T47D (cell line): Measurements from ENCODE around the gene UAP1L1.

Experiments used
- DNase-seq, 2 experiments: peaks; one replicate each; pipeline versions ENCODE4 v3.0.0 to v3.0.0-alpha.2; 2011 to 2012; ENCODE audit warnings: low read depth in 1 of 2, low spot score in 1 of 2
- JUND ChIP-seq: IDR thresholded peaks from 2 replicates; pipeline ENCODE4 v1.6.1; 2012; ENCODE audit warnings: low read depth
- in situ Hi-C: cut with HindIII; loops from 2 replicates; pipeline ENCODE4 v1.10.0; 2016; ENCODE audit warnings: low sequenced_read_pairs, low pct_unique_long_range_greater_than_20kb

The UAP1L1 gene

DNA sequence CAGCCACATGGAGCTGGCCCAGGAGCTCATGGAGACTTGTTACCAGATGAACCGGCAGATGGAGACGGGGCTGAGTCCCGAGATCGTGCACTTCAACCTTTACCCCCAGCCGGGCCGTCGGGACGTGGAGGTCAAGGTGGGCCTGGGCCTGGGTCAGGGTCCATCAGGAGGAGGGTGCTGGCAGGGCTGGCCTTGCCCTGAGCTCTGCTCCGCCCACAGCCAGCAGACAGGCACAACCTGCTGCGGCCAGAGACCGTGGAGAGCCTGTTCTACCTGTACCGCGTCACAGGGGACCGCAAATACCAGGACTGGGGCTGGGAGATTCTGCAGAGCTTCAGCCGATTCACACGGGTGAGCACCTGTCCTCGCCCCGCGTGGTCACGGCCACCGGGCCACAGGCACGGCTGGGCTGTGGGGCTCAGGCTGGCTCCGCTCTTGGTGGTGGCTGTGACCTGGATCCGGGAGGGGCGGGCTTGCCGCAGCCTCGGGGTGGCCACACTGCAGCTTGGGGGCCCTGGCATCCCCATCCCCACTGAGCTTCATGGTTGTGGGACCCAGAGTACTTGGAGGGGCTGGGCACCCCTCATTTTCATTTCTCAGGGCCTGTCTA is 30.1 kb downstream of the UAP1L1 start:
- DNase-seq, result no peak
- in situ Hi-C loops, result no loop called here
- TF ChIP-seq JUND, result no peak

DNA sequence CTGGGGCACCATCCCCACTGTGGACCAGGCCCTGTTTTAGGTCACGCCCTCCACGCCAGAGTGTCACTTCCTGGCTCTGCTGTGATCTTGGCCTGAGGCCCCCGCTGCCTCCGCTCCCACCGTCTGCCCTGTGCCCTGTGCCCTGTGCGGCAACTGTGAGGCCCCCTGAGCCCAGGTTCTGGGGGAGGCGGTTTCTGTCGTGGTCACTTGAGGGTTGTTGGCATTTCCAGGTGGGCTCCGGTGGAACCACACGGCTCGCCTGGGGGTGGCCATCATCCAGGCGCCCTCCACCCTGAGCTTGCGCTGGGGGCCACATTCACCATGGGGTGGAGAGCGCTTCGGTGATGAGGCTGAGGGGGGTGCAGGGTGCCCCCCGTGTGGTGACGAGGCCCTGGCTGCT is 30.7 kb downstream of the UAP1L1 start:
- in situ Hi-C loops, result no loop called here
- no peak for TF ChIP-seq JUND
- no peak for DNase-seq

DNA sequence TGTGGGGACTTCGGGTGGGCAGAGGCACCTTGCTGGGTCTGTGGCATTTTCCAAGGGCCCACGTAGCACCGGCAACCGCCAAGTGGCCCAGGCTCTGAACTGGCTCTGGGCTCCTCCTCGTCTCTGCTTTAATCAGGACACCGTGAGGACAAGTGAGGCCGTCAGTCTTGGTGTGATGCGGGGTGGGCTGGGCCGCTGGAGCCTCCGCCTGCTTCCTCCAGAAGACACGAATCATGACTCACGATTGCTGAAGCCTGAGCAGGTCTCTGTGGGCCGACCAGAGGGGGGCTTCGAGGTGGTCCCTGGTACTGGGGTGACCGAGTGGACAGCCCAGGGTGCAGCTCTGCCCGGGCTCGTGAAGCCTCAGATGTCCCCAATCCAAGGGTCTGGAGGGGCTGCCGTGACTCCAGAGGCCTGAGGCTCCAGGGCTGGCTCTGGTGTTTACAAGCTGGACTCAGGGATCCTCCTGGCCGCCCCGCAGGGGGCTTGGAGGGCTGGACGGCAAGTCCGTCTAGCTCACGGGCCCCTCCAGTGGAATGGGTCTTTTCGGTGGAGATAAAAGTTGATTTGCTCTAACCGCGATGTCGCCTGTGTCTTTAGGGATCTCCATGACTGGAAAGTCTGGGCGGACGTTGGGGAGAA is 31.4 kb downstream of the UAP1L1 start:
- TF ChIP-seq JUND, result no peak
- no peak for DNase-seq
- in situ Hi-C loops, result no loop called here

DNA sequence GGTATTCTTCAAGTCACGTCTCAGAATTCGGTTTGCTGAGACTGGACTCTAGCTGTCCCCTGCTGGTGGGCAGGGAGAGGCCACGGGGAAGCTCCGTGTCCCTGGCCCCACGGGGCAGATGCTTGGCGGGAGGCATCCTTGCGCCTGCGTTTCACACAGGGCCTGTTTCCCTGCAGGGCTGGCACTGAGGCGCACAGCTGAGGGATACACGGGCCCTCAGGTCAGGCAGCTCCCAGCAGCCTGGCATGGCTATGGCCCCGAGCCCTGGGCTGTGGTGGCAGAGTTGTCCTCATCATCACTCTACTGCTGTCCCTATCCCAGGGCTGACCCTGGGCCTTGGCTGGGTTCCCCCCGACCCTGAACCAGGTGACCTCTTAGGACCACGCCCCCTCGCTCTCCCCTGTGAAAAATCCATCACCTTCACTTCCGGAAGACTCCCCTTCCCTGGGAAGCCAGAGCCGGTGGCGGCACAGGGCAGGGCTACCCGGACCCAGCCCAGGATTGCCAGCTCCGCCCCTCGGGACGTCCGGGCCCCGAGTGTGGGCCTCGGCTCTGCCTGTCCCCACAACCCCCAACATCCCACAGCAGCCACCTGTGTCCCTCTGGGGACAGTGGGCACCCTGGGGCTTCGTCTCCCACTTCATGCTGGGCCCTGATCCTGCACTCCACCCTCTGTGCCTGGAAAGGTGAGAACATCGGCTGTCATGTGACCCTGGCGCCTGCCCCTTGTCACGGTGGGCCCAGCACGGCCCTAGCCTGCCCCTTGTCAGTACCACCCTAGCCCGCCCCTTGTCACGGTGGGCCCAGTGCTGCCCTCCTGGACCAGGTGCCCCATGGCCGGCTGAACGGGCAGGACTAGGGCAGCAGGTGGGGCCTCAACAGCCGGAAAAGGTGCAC is 32.2 kb downstream of the UAP1L1 start:
- DNase-seq, result no peak
- TF ChIP-seq JUND, result no peak
- in situ Hi-C loops, result no loop called here

DNA sequence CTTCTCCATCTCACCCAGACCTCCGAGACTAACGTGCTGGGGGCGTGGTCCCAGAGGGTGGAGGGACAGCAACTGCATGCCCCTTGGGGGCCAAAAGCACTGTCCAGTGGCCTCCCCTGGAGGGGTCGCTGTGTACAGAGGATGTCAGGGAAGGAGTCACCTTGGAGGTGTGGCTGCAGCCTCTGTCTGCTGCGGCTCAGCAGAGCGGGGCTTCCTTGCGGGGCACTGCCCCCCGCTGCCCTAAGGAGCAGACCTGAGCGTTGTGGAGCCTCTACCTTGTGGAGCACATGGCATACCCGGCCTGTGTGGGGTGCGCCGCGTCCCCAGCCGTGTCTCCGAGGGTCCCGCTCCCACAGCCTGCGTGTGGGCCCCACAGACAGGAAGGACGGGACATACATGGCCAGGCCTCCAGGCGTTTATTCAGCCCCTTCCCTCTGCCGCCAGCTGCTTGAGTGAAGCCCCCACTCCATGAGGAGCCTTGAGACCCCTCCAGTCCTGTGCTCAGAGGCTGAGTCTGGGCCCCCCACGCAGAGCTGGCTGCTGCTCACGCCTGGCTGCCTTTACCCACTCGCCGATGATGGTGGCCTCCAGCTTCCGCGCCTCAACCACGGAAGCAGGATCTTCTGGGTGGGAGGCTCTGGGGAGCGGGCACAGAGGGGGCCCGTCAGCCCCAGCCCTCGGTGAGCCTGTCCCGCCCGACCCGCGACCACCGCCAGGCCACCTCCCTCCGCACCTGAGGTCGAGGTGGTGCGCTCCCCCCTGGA is 33.0 kb downstream of the UAP1L1 start:
- TF ChIP-seq JUND, result no peak
- in situ Hi-C loops, result no loop called here
- DNase-seq, result no peak

DNA sequence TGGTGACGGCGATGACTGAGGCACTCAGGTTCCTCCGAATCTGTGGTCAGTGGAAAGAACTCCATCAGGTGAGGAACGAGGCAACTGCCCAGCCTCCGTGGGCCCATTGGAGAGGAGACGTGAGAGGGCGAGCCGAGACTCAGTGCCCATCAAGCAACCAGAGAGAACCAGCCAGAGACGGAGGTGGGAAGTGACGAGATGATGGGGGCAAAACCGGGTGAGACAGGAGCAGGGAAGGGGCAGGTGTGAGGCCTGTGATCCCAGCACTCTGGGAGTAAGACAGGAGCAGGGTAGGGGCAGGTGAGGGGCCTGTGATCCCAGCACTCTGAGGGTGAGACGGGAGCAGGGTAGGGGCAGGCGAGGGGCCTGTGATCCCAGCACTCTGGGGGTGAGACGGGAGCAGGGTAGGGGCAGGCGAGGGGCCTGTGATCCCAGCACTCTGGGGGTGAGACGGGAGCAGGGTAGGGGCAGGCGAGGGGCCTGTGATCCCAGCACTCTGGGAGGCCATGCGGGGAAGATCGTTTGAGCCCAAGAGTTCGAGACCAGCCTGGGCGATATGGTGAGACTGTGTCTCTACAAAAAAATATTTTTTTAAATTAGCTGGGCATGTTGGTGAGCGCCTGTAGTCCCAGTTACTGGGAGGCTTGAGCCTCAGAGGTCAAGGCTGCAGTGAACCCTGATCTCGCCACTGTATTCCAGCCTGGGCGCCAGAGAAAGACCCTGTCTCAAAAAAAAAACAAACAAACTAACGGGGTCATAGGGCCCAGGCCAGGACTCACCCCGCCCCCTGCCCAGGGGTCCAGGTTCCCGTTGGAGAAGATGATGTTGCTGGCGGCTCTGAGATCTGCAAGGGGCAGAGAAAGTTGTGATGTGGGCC is 33.8 kb downstream of the UAP1L1 start:
- TF ChIP-seq JUND, result no peak
- in situ Hi-C loops, result no loop called here

DNA sequence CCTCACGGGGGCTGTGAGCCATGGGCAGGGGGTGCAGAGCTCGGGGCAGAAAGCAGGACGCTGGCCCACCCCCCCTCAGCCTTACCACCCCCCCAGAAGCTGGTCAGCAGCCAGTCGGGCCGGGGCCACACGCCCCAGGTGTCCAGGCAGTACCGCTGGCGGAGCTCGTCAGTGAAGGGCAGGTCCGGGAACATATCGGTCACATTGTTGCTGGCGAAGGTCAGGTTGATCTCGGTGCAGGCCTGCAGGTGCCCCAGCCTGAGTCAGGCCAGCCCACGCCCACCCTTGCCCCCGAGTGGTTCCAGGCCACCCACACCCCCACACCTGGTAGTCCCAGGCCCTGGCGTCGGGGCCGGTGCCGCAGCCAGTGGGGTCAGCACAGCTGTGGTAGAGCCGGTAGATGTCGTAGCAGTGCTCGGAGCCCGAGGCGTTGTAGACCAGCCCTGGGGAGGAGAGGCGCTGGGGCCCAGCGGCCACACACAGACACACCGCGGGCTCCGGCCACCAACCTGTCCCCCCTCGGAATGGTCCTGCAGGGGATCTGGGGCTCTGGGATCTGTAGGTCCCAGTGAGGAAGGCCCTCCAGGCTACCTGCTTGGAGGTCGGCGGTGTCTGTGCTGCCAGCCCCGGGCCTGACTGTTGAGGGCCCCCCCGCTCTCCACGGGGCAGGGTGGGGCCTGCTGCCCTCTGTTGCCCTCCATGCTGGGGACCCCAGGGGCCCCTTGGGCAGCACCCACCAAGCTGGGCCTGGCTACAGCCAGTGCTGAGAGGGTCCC is 34.7 kb downstream of the UAP1L1 start:
- no peak for DNase-seq
- no peak for TF ChIP-seq JUND
- in situ Hi-C loops, result no loop called here

More for the DNA sequence above, 33.8 kb downstream of the UAP1L1 start:
- no peak for DNase-seq

DNA sequence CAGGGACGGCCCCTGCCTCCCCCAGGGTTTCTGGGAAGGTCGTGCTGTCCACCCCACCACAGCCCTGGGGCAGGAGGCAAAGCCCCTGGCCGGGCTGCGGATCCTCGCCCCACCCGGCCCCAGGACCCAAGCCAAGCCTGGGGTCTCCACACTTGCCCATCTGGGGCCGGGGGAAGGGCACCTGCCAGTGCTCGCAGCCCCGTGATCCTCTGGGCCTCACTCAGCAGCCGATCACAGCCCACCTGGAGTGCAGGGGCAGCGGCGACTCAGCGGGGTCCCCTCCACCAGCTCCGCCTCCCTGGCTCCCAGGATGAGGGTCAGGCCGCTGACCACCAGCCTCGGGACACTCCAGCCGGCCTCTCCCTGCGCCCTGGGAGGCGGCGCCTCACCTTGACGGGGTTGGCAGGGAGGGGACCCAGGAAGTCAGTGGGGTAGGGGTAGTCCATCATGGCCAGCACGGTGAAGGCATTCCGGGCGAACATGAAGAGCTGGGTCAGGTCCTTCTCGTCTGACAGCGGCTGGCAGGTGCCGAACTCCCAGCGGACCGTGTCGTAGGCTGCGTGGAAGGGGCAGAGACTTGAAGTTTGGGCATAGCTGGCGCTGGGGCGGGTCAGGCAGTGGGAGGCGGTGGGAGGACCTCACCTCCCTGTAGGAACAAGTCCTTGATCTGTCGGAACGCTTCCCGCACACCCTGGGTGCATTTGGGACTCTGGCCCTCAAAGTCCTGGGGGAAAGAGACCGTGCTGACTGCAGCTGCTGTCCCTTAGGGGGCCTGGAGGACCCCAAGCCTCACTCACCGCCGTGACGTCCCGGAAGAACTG is 35.5 kb downstream of the UAP1L1 start:
- no peak for TF ChIP-seq JUND
- in situ Hi-C loops, result no loop called here
- no peak for DNase-seq

DNA sequence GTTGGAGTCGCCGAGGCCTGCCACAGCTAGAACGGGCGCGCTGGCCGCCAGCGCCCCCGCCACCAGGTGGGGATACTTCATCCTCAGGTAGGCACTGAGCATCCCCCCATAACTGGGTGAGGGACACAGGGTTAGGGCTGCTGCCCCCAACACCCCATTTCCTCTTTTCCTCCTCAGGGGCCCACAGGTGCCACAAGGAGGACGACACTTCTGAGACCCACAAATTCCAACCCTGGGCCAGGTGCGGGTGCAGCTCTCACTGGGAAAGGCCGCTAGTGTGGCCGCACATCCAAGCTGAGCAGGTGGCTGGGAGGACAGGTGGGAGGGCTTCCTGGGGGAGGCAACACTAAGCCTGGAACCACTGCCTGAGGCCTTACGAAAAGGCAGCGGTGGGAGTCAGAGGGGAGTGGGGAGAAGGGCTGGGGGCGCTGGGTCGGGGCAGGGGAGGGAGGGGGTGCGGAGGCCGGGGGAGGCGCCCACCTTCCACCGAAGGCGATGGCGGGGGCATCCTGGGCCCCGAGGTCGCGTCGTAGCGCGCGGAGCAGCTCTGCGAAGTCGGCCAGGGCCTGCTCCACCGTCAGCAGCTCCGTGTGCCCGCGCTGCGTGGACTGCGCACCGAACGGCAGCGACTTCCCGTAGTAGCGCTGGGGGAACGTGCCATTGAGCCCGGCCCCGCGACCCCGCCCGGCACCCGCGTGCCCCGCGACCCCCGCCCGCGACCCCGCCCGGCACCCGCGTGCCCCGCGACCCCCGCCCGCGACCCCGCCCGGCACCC is 36.3 kb downstream of the UAP1L1 start:
- in situ Hi-C loops, result no loop called here
- TF ChIP-seq JUND, result no peak
- no peak for DNase-seq

DNA sequence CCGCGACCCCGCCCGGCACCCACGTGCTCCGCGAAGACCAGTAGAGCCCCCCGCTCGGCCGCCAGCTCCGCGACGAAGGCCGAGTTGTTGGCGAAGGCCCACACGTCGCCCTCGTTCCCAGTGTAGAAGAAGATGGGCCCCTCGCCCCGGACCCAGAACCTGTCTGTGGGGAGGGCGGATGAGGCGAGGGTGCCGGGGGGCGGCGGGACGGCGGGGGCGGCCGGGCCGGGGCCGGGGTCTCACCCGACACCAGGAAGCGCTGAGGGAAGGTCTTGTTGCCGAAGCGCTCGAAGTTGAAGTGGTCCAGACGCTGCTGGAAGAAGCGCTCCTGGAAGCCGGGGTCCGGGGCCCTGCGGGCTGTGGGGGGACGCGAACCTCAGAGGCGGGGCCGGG is 36.9 kb downstream of the UAP1L1 start:
- in situ Hi-C loops, result no loop called here
- no peak for TF ChIP-seq JUND
- no peak for DNase-seq
